Chondrocyte (in vitro differentiated cells): ENCODE results near the gene LYPD6. TPM values are rescaled to one million over a fixed set of nuclear protein-coding genes. Genes with fewer than 3 reads are reported as not detected.

ENCODE experiments used
- DNase-seq: peaks from one replicate; pipeline ENCODE4 v3.0.0; 2021; ENCODE audit warnings: mixed read lengths, low spot score
- H3K27ac Mint-ChIP-seq: one replicate; pipeline ENCODE4 v1.8.0; 2021; ENCODE audit warnings: mild to moderate bottlenecking, moderate library complexity, mixed read lengths; ENCODE audit not compliant: unreplicated experiment
- H3K27me3 Mint-ChIP-seq: 2 replicates; pipeline ENCODE4 v1.8.0; 2021; ENCODE audit warnings: low read depth, mixed read lengths
- H3K36me3 Mint-ChIP-seq: 2 replicates; pipeline ENCODE4 v1.8.0; 2021; ENCODE audit warnings: low read depth, mixed read lengths
- H3K4me1 Mint-ChIP-seq: 2 replicates; pipeline ENCODE4 v1.8.0; 2021; ENCODE audit warnings: low read depth, mild to moderate bottlenecking, mixed read lengths
- H3K4me3 Mint-ChIP-seq: one replicate; pipeline ENCODE4 v1.8.0; 2021; ENCODE audit warnings: mild to moderate bottlenecking, moderate library complexity, mixed read lengths; ENCODE audit not compliant: unreplicated experiment
- H3K9me3 Mint-ChIP-seq: 2 replicates; pipeline ENCODE4 v1.8.0; 2021; ENCODE audit warnings: low read depth, mixed read lengths
- CTCF ChIP-seq: fragments of 200-600 bp; sonication (generic); IDR thresholded peaks from 2 replicates; pipeline ENCODE4 v1.5.0; 2021; ENCODE audit warnings: antibody characterized with exemption, mild to moderate bottlenecking, moderate library complexity
- total RNA-seq: library from RNA; stranded (reverse); gene quantifications from 3 replicates; pipeline ENCODE4 v1.2.1, GENCODE V29; 2021

Gene LYPD6
- total RNA-seq, 1 donor from 2014 or later, result 0.57 TPM

GRCh38 chr2:149422337-149422990 is 92.1 kb downstream of the LYPD6 start:
- no peak for TF ChIP-seq CTCF
- H3K27ac Mint-ChIP-seq, result peak overlapping the region; percentile 10
- peaks cover 15% of the 10 kb centered on the region for H3K4me1 Mint-ChIP-seq
- no peaks in the 10 kb centered on the region for H3K27me3 Mint-ChIP-seq
- DNase-seq, result no peak
- no peak overlapping the region for H3K4me3 Mint-ChIP-seq
- H3K9me3 Mint-ChIP-seq, result no peaks in the 10 kb centered on the region
- H3K36me3 Mint-ChIP-seq, result no peaks in the 10 kb centered on the region

DNA sequence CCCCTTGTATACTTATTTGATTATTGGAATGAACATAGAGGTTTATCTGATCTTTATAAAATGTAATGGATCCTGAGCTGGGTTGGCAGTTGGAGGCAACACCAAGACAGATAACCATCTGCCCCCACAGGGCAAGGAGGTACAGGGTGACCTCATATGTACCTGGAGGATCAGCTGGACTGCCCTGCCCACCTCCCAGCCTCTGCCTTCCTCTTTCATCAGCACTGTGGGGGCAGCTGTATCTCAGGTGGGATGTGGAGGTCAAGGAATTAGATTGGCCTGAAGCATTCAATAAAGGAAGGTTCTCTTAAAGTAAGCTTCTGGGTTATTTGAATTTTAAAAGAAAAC is 92.6 kb downstream of the LYPD6 start:
- Mint-ChIP-seq H3K36me3 (no peaks in the 10 kb centered on the region), H3K27me3 (no peaks in the 10 kb centered on the region), H3K27ac (no peak overlapping the region), H3K4me1 (peaks cover 15% of the 10 kb centered on the region), H3K9me3 (no peaks in the 10 kb centered on the region), H3K4me3 (no peak overlapping the region)
- no peak for DNase-seq
- TF ChIP-seq CTCF, result no peak

DNA sequence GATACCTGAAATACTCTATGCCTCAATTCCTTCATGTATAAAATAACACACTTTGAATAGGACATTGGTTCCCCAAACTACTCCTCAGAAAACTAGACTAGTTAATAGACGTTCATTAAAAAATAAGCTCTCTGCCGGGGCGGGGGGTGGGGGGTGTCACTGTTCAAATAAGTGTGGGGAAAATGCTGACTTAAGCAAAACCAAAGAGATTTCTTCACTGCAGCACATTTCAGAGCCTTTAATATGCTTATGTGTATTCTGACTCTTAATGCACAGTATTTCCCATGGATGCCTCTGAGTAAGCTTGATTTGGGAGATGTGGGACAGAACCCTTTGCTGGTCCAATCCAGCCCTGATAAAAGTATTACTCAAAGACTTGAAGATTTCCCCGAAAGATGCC is 93.2 kb downstream of the LYPD6 start:
- no peak for DNase-seq
- no peak for TF ChIP-seq CTCF
- H3K27me3 Mint-ChIP-seq, result no peaks in the 10 kb centered on the region
- H3K4me1 Mint-ChIP-seq, result peaks cover 15% of the 10 kb centered on the region
- no peaks in the 10 kb centered on the region for H3K9me3 Mint-ChIP-seq
- no peak overlapping the region for H3K27ac Mint-ChIP-seq
- H3K36me3 Mint-ChIP-seq, result no peaks in the 10 kb centered on the region
- H3K4me3 Mint-ChIP-seq, result no peak overlapping the region

- Mint-ChIP-seq H3K9me3 (peaks cover 6% of the 10 kb centered on the region), H3K4me3 (no peak overlapping the region), H3K27ac (no peak overlapping the region), H3K4me1 (peaks cover 13% of the 10 kb centered on the region), H3K36me3 (no peaks in the 10 kb centered on the region), H3K27me3 (no peaks in the 10 kb centered on the region)
- no peak for TF ChIP-seq CTCF
- no peak for DNase-seq
These were observed 97.0 kb downstream of the LYPD6 start for GRCh38 chr2:149427387-149427786.

DNA sequence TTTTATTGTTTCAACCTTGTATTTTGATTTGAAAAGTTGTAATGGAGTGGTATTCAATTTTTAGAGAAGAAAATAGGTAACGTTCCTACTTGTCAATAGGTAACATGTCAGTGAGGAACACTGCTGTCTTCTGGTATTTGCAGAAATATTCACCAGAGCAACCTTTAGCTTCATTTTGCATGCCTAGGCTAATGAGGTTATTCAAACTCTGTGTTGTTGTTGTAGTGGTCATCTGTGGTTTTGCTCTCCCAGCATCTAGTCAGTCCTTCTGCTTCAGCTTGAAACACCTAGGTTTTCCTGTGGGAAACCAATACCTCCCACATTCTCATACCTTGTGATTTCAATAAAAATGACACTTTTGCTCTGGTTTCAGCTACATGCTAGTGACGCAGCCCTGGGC is 98.4 kb downstream of the LYPD6 start:
- H3K36me3 Mint-ChIP-seq, result no peaks in the 10 kb centered on the region

More for the DNA sequence above, 98.4 kb downstream of the LYPD6 start:
- no peak for DNase-seq
- TF ChIP-seq CTCF, result no peak
- H3K9me3 Mint-ChIP-seq, result peaks cover 6% of the 10 kb centered on the region
- H3K27ac Mint-ChIP-seq, result no peak overlapping the region
- H3K27me3 Mint-ChIP-seq, result no peaks in the 10 kb centered on the region
- H3K4me1 Mint-ChIP-seq, result peaks cover 6% of the 10 kb centered on the region
- H3K4me3 Mint-ChIP-seq, result no peak overlapping the region
